Endodermal cell (in vitro differentiated cells): ENCODE measurements around the gene RASGRF1. TPM values are rescaled to one million over a fixed set of nuclear protein-coding genes. Genes with fewer than 3 reads are reported as not detected.

ENCODE experiments used
- DNase-seq: peaks from one replicate; pipeline ENCODE4 v3.0.0-alpha.2; 2017
- H3K27ac ChIP-seq: 2 replicates; pipeline ENCODE4 v1.5.1; 2013; ENCODE audit warnings: mild to moderate bottlenecking, low read depth, low read length, moderate library complexity
- H3K27me3 ChIP-seq: 2 replicates; pipeline ENCODE4 v1.6.1; 2013; ENCODE audit warnings: mild to moderate bottlenecking, low read length, moderate library complexity; ENCODE audit not compliant: insufficient read depth, control insufficient read depth, poor library complexity, severe bottlenecking
- H3K36me3 ChIP-seq: 2 replicates; pipeline ENCODE4 v1.7.0; 2013; ENCODE audit warnings: mild to moderate bottlenecking, low read length, moderate library complexity; ENCODE audit not compliant: control insufficient read depth, insufficient read depth
- H3K4me1 ChIP-seq: one replicate; pipeline ENCODE4 v1.7.0; 2013; ENCODE audit warnings: low read length; ENCODE audit not compliant: control insufficient read depth, insufficient read depth
- H3K4me3 ChIP-seq: 2 replicates; pipeline ENCODE4 v1.5.1; 2013; ENCODE audit warnings: mild to moderate bottlenecking, low read length, moderate library complexity
- H3K9ac ChIP-seq: 2 replicates; pipeline ENCODE4 v1.6.1; 2013; ENCODE audit warnings: mild to moderate bottlenecking, low read length, moderate library complexity; ENCODE audit not compliant: poor library complexity, severe bottlenecking; ENCODE audit errors: extremely low read depth
- H3K9me3 ChIP-seq: 2 replicates; pipeline ENCODE4 v1.6.1; 2013; ENCODE audit warnings: mild to moderate bottlenecking, low read length, moderate library complexity; ENCODE audit not compliant: control insufficient read depth
- H3K27ac Mint-ChIP-seq: 2 replicates; pipeline ENCODE4 v1.8.0; 2020; ENCODE audit warnings: mixed read lengths
- H3K27me3 Mint-ChIP-seq: 2 replicates; pipeline ENCODE4 v1.8.0; 2021; ENCODE audit warnings: mild to moderate bottlenecking, mixed read lengths; ENCODE audit not compliant: insufficient read depth
- H3K36me3 Mint-ChIP-seq: 2 replicates; pipeline ENCODE4 v1.8.0; 2020; ENCODE audit warnings: low read depth, mixed read lengths
- H3K4me1 Mint-ChIP-seq: 2 replicates; pipeline ENCODE4 v1.8.0; 2020; ENCODE audit warnings: mixed read lengths
- H3K4me3 Mint-ChIP-seq: 2 replicates; pipeline ENCODE4 v1.8.0; 2020; ENCODE audit warnings: mild to moderate bottlenecking, moderate library complexity, mixed read lengths
- H3K9me3 Mint-ChIP-seq: 2 replicates; pipeline ENCODE4 v1.8.0; 2020; ENCODE audit warnings: mild to moderate bottlenecking, mixed read lengths
- CTCF ChIP-seq: fragments of 200-600 bp; sonication (generic); conservative IDR thresholded peaks from 2 replicates; pipeline ENCODE4 v1.5.0; 2021; ENCODE audit warnings: antibody characterized with exemption, mild to moderate bottlenecking
- WGBS, 2 experiments: methylation state at CpG; one replicate each; pipeline versions ENCODE4 v1.1.5 to v1.1.7; 2013; ENCODE audit warnings: missing lambda C conversion rate in 2 of 2, mixed read lengths in 1 of 2; ENCODE audit not compliant: insufficient coverage in 1 of 2, insufficient read length in 1 of 2; 5-methylcytosine and 5-hydroxymethylcytosine counted together
- total RNA-seq, 2 donors: library from RNA; stranded (reverse); fragmentation: NEBNext Ultra II Directional in 1 of 2; extraction: Animal tissue kit (Norgen Biotek cat#: 25700) in 1 of 2; gene quantifications; 2 replicates in 1 of 2; 3 replicates in 1 of 2; pipeline ENCODE4 v1.2.1, GENCODE V29; 2021

RASGRF1 gene
- total RNA-seq, 2 donors from 2014 or later: 0.20 TPM; not detected in 1

GRCh38 chr15:78950343-78950742 lies 140.2 kb downstream of the RASGRF1 start:
- Mint-ChIP-seq H3K27ac (no peak overlapping the region), H3K9me3 (no peaks in the 10 kb centered on the region), H3K27me3 (peaks cover 9% of the 10 kb centered on the region), H3K4me1 (peaks cover 41% of the 10 kb centered on the region), H3K4me3 (no peak overlapping the region), H3K36me3 (no peaks in the 10 kb centered on the region)
- Histone ChIP-seq H3K4me3 (no peak overlapping the region), H3K9ac (no peak overlapping the region), H3K36me3 (no peaks in the 10 kb centered on the region), H3K27me3 (no peaks in the 10 kb centered on the region), H3K27ac (no peak overlapping the region), H3K9me3 (no peaks in the 10 kb centered on the region), H3K4me1 (no peaks in the 10 kb centered on the region)
- 91 to 95% methylated on average over 8 to 9 of the region's 9 CpGs for WGBS, 2 experiments
- no peak for DNase-seq
- TF ChIP-seq CTCF: no peak

GRCh38 chr15:78949461-78949860 lies 141.1 kb downstream of the RASGRF1 start:
- no peak overlapping the region for H3K4me3 Mint-ChIP-seq
- no peak for DNase-seq
- H3K4me3 ChIP-seq: no peak overlapping the region
- no peaks in the 10 kb centered on the region for H3K36me3 ChIP-seq
- no peaks in the 10 kb centered on the region for H3K9me3 Mint-ChIP-seq
- no peak overlapping the region for H3K27ac ChIP-seq
- peaks cover under 1% of the 10 kb centered on the region for H3K4me1 ChIP-seq
- peaks cover under 1% of the 10 kb centered on the region for H3K27me3 ChIP-seq
- H3K9me3 ChIP-seq: no peaks in the 10 kb centered on the region
- TF ChIP-seq CTCF: no peak
- H3K27ac Mint-ChIP-seq: no peak overlapping the region
- peaks cover 36% of the 10 kb centered on the region for H3K4me1 Mint-ChIP-seq
- peaks cover 12% of the 10 kb centered on the region for H3K27me3 Mint-ChIP-seq
- H3K9ac ChIP-seq: no peak overlapping the region
- WGBS, 2 experiments: 0 to 2% methylated on average over 1 of the region's 1 CpG
- no peaks in the 10 kb centered on the region for H3K36me3 Mint-ChIP-seq

GRCh38 chr15:78947506-78947905 lies 143.1 kb downstream of the RASGRF1 start:
- peaks cover 9% of the 10 kb centered on the region for H3K4me1 ChIP-seq
- no peak overlapping the region for H3K27ac ChIP-seq
- DNase-seq: no peak
- Mint-ChIP-seq H3K27me3 (peaks cover 27% of the 10 kb centered on the region), H3K9me3 (no peaks in the 10 kb centered on the region), H3K4me1 (peaks cover 39% of the 10 kb centered on the region), H3K4me3 (no peak overlapping the region), H3K27ac (no peak overlapping the region), H3K36me3 (no peaks in the 10 kb centered on the region)
- no peak overlapping the region for H3K9ac ChIP-seq
- H3K36me3 ChIP-seq: no peaks in the 10 kb centered on the region
- H3K27me3 ChIP-seq: peaks cover 8% of the 10 kb centered on the region
- no peak overlapping the region for H3K4me3 ChIP-seq
- no peaks in the 10 kb centered on the region for H3K9me3 ChIP-seq
- TF ChIP-seq CTCF: no peak
- WGBS, 2 experiments: 87 to 99% methylated on average over 3 to 4 of the region's 5 CpGs
